IPS-18c (cell line): ENCODE measurements around the gene ATP13A5.

Experiments used
- H3K4me3 ChIP-seq: 2 replicates; pipeline ENCODE4 v1.7.0; 2013; ENCODE audit warnings: low read depth, mild to moderate bottlenecking, low read length, moderate library complexity; ENCODE audit not compliant: insufficient read depth
- H3K9me3 ChIP-seq: one replicate; pipeline ENCODE4 v1.6.1; 2013; ENCODE audit warnings: mild to moderate bottlenecking, low read length, moderate library complexity; ENCODE audit not compliant: control insufficient read depth, insufficient read depth

ATP13A5 gene, protein sequence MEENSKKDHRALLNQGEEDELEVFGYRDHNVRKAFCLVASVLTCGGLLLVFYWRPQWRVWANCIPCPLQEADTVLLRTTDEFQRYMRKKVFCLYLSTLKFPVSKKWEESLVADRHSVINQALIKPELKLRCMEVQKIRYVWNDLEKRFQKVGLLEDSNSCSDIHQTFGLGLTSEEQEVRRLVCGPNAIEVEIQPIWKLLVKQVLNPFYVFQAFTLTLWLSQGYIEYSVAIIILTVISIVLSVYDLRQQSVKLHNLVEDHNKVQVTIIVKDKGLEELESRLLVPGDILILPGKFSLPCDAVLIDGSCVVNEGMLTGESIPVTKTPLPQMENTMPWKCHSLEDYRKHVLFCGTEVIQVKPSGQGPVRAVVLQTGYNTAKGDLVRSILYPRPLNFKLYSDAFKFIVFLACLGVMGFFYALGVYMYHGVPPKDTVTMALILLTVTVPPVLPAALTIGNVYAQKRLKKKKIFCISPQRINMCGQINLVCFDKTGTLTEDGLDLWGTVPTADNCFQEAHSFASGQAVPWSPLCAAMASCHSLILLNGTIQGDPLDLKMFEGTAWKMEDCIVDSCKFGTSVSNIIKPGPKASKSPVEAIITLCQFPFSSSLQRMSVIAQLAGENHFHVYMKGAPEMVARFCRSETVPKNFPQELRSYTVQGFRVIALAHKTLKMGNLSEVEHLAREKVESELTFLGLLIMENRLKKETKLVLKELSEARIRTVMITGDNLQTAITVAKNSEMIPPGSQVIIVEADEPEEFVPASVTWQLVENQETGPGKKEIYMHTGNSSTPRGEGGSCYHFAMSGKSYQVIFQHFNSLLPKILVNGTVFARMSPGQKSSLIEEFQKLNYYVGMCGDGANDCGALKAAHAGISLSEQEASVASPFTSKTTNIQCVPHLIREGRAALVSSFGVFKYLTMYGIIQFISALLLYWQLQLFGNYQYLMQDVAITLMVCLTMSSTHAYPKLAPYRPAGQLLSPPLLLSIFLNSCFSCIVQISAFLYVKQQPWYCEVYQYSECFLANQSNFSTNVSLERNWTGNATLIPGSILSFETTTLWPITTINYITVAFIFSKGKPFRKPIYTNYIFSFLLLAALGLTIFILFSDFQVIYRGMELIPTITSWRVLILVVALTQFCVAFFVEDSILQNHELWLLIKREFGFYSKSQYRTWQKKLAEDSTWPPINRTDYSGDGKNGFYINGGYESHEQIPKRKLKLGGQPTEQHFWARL

DNA sequence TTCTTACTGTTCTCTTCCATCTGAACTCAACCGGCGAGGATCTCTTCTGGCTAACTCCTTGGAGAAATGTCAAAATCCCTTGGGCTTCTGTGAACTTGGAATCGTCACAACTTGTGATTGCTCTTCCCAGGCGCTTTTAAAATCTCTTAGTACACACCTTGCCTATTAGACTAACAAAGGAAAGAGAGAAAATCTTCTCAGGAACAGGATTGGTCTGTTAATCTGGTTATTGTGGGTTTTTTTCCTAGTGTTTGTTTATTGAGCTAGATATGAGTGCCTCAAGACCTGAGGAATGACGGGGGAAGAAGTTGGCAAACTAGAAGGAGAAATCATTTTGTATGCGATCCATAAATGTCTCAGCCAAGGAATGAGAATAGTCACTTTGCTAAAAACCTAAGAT lies at the start of gene ATP13A5:
ATP13A5 (minus strand) TSS at position 48 of the 400 bp plus-strand sequence; CDS start at position 20, 28 bp downstream.
- Histone ChIP-seq H3K9me3 (no peaks in the 10 kb centered on the region), H3K4me3 (no peak within 1 kb of the TSS)

DNA sequence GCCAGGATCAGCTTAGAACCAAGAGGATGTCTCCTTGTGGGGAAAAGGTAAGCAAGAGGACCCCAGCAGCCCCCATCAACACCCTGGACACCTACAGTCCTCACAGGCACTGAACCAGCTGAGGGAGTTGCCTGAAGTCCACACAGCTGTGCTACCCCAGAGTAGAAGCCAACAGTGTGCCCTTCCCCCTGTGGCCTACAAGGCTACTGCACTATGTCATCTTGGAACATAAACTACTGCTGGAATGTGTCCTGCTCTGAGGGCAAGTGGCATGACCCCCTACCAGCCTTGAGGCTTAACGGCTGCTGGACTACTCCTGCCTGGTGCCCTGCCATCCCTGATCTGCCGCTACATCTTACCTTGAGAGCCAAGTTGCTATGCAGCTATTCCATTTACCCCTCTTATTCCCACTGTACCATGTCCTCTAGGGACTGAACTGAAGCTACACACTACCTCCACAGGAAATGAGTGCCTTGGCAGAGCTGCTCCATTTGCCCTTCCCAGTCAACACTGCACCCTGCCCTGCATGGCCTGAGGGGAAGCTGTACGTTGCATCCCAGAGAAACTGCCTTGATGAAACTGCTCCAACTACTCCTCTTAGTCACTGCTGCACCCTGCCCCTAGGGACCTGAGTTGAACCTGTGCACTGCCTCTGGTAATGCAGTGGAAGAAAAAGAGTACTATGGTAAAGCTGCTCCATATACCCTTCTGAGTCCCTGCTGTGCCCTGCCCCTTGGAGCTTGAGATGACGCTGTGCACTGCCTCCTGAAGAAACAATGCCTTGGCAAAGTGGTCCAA lies 40.2 kb upstream of the ATP13A5 start:
- H3K4me3 ChIP-seq: no peak overlapping the region
- H3K9me3 ChIP-seq: no peaks in the 10 kb centered on the region

- no peaks in the 10 kb centered on the region for H3K9me3 ChIP-seq
- H3K4me3 ChIP-seq: no peak overlapping the region
Observed at GRCh38 chr3:193416629-193417028, 38.1 kb upstream of the ATP13A5 start.

DNA sequence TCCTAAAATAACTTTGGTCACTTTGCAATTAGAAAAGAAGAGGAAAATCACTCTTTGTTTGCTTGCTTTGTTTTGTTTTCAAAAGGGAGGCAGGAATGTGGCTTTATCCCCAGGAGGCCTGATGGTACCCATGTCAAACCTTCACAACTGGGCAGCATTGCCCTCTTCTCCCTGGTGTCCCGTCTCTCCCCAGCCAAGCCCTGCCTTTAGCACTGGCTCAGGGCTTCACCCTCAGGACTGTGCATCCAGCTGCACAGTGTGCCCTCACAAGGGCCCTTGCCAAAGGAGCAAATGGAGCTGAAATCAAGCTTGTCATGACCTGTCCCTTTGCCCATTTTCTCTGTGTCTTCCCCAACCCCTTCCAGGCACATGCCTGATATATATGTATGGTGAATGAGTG lies 29.1 kb upstream of the ATP13A5 start:
- Histone ChIP-seq H3K9me3 (no peaks in the 10 kb centered on the region), H3K4me3 (no peak overlapping the region)

- H3K4me3 ChIP-seq: no peak overlapping the region
- H3K9me3 ChIP-seq: no peaks in the 10 kb centered on the region
Observed at GRCh38 chr3:193407112-193407511, 28.6 kb upstream of the ATP13A5 start.

GRCh38 chr3:193403307-193403706 lies 24.8 kb upstream of the ATP13A5 start:
- H3K9me3 ChIP-seq: no peaks in the 10 kb centered on the region
- H3K4me3 ChIP-seq: no peak overlapping the region

GRCh38 chr3:193400304-193400703 lies 21.8 kb upstream of the ATP13A5 start:
- Histone ChIP-seq H3K4me3 (no peak overlapping the region), H3K9me3 (no peaks in the 10 kb centered on the region)

DNA sequence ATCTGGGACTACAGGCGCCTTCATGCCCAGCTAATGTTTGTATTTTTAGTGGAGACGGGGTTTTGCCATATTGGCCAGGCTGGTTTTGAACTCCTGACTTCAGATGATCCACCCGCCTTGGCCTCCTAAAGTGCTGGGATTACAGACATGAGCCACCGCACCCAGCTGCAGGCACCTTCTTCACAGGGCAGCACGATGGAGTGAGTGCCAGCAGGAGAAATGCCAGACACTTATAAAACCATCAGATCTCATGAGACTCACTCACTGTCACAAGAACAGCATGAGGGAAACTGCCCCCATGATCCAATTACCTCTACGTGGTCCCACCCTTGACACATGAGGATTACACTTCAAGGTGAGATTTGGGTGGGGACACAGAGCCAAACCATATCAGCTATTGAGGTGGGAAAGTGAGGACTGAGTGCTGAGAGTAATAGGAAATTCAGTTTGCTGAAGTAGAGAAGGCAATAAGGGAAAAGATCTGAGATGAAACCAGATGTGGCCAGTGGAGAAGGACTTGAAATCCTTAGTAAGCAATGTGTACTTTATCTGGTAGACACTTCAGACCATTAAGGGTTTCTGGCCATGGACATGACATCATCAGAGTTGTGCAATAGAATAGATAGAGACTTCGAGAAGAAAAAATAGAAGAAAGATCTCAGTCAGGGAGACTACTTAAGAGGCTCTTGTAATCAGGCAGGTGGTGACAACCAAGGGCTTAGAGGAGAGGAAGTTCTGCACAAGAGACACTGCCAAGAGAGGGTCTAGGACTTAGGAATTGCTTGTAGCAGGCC lies 18.1 kb upstream of the ATP13A5 start:
- Histone ChIP-seq H3K4me3 (no peak overlapping the region), H3K9me3 (peaks cover 2% of the 10 kb centered on the region)

DNA sequence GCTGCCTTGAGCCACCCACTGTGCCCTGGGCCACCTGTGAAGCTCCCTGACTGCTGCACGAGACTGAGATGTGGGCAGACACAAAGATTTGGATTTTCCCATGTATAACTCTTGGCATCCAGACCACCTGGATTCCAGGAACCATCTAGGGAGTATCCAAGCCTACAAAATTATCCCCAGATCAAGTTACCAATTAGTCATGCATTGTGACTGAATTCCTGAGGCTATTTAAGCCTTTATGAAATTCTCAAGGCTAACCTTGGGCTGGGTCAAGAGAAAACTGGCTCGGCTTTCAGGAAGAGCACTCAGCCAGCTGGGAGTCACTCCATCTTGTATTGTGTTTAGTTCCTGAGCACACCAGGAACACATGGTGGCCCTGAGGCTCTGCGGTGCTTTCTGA lies 13.3 kb upstream of the ATP13A5 start:
- Histone ChIP-seq H3K4me3 (no peak overlapping the region), H3K9me3 (peaks cover 2% of the 10 kb centered on the region)

DNA sequence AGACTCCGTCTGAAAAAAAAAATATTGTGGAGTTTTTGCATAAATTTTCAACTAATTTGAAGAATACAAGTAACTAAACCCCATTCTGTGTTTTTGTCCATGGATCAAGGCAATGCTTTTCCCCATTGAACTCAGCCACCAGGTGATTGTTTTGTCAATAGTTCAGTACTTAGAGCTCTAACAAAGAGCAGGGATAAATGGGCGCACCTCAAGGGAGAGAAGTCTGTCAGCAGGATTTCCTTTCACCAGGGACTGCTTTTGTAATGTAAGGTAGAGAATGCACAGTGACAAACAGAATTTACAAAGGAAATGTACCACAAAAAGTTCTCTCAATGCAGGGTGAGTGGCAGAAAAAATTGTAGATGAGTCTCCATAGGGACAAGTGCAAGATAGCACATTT lies 10.8 kb upstream of the ATP13A5 start:
- H3K9me3 ChIP-seq: no peaks in the 10 kb centered on the region
- H3K4me3 ChIP-seq: no peak overlapping the region

- Histone ChIP-seq H3K9me3 (no peaks in the 10 kb centered on the region), H3K4me3 (no peak overlapping the region)
Observed at GRCh38 chr3:193388361-193388760, 9.8 kb upstream of the ATP13A5 start.

GRCh38 chr3:193387596-193387995 lies 9.0 kb upstream of the ATP13A5 start:
- no peaks in the 10 kb centered on the region for H3K9me3 ChIP-seq

DNA sequence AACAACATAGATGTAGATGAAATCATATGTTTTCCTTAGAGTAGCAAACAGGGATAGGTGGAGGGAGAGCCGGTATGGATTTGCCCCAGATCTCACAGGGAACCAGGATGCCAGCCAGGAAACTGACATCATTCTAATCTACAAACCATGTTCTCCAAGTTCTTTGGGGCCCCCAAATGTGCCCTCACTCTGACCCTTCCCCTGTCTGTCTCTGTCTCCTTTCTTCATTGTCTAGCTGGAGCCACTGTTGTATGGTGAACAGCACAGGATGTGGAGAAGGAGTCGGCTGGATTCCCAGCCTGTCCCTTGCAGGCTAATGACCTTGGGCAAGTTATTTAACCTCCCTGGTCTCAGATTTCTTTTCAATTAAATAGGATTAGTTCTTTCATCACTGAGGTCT lies 962 bp downstream of the ATP13A5 start:
- H3K4me3 ChIP-seq: no peak overlapping the region
- no peaks in the 10 kb centered on the region for H3K9me3 ChIP-seq

More at GRCh38 chr3:193387596-193387995, 9.0 kb upstream of the ATP13A5 start:
- H3K4me3 ChIP-seq: no peak overlapping the region

GRCh38 chr3:193375614-193376013 lies 2.9 kb downstream of the ATP13A5 start:
- H3K4me3 ChIP-seq: no peak overlapping the region
- no peaks in the 10 kb centered on the region for H3K9me3 ChIP-seq

GRCh38 chr3:193372783-193373182 lies 5.8 kb downstream of the ATP13A5 start:
- Histone ChIP-seq H3K9me3 (no peaks in the 10 kb centered on the region), H3K4me3 (no peak overlapping the region)

DNA sequence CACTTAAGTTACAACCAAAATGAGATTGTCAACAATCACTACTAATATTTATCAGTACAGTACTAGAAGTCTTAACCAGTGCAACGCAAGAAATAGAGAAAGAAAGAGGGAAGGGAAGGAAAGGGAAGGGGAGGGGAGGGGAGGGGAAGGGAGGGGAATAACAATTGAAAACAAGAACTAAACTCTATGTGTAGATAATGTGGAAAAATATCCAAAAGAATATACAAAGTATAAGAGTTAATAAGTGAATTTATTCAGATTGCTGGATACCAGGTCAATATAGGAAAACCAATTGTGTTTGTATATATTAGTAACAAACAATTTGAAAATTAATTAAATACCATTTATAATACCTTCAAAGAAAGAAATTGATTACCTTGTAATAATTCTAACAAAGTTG lies 10.7 kb downstream of the ATP13A5 start:
- H3K9me3 ChIP-seq: no peaks in the 10 kb centered on the region
- no peak overlapping the region for H3K4me3 ChIP-seq
